Measurements from ENCODE around the gene MPZL2. TPM values are rescaled to one million over a fixed set of nuclear protein-coding genes. Genes with fewer than 3 reads are reported as not detected.
A peak's percentile ranks its signal among the peaks of the same experiment; 100 is the strongest.

MPZL2 gene
- total and polyA plus RNA-seq, 2 of the 8 experiments (the other 6 are each of a cell fraction or from before 2014, with no cell fraction given) = 2.4 to 3.2 TPM

GRCh38 chr11:118210323-118210722, 53.8 kb downstream of the MPZL2 start:
- WGBS, 2 experiments (ENCODE audit: extremely low coverage in 1 of 2, insufficient coverage in 1 of 2, insufficient read length in 1 of 2, insufficient replicate concordance in 2 of 2, low coverage in 1 of 2, low lambda C conversion rate in 2 of 2, missing lambda C conversion rate in 1 of 2) = 65% methylated on average over 7 of the region's 7 CpGs; no CpG with 5 or more reads in 1 of the 2 experiments
- Histone ChIP-seq H4K20me1 (replicated peaks in 1 of 2; ENCODE audit: control insufficient read depth in 1 of 2, insufficient read depth in 2 of 2, low read length in 2 of 2) (no peaks in the 10 kb centered on the region), H3K27ac (ENCODE audit: low read depth, low read length) (no peak overlapping the region), H2BK15ac (ENCODE audit: low read length) (0 out of 2 replicates have a peak overlapping the region, but pooled peaks have one; percentile 89), H3K79me2 (ENCODE audit: control insufficient read depth in 1 of 2, insufficient read depth in 2 of 2, low read length in 2 of 2) (no peaks in the 10 kb centered on the region), H3K36me3 (ENCODE audit: control insufficient read depth in 2 of 4, insufficient read depth in 4 of 4, low read length in 3 of 4) (no peaks in the 10 kb centered on the region), H2BK5ac (ENCODE audit: low read depth, low read length) (peak overlapping the region; percentile 89; the same call in 1 of the 2 replicates), H3K4me3 (ENCODE audit: extremely low read depth in 1 of 4, insufficient read depth in 2 of 4, low read depth in 3 of 4, low read length in 4 of 4) (no peak overlapping the region), H3K9ac (replicated peaks in 1 of 4; ENCODE audit: extremely low read depth in 1 of 4, low read depth in 3 of 4, low read length in 3 of 4) (no peak overlapping the region), H3K4me2 (ENCODE audit: insufficient read depth in 1 of 2, low read depth in 2 of 2, low read length in 2 of 2) (peak overlapping the region in 1 of 2 experiments; percentile 33; a peak in 3 of 4 replicates), H2BK20ac (ENCODE audit: low read length) (peak overlapping the region; percentile 63; the same call in 1 of the 2 replicates), H3K4me1 (replicated peaks in 1 of 4; ENCODE audit: control insufficient read depth in 3 of 4, insufficient read depth in 4 of 4, low read length in 3 of 4) (peaks cover 6 to 21% (median 20%) of the 10 kb centered on the region in 4 experiments; a peak in 6 of 7 replicates), H2BK12ac (ENCODE audit: low read depth, low read length) (peak overlapping the region; percentile 98), H2AK5ac (ENCODE audit: low read depth, low read length) (peak overlapping the region; percentile 76; the same call in 1 of the 2 replicates), H3K4ac (replicated peaks; ENCODE audit: insufficient read length, low read depth, low read length) (no peak overlapping the region), H2BK120ac (replicated peaks; ENCODE audit: low read depth, low read length) (peak overlapping the region; percentile 75), H3K79me1 (ENCODE audit: low read depth, low read length) (no peaks in the 10 kb centered on the region), H3K14ac (ENCODE audit: insufficient read length) (no peak overlapping the region), H2AFZ (ENCODE audit: low read length) (no peak overlapping the region), H4K8ac (ENCODE audit: extremely low read depth, insufficient read depth, low read length) (peak overlapping the region; percentile 11; the same call in 1 of the 2 replicates), H3K9me3 (ENCODE audit: insufficient read depth in 2 of 2, low read depth in 1 of 2, low read length in 1 of 2) (no peaks in the 10 kb centered on the region), H3K18ac (ENCODE audit: extremely low read depth, low read length) (peak overlapping the region; percentile 84), H4K5ac (ENCODE audit: insufficient read length, low read depth, low read length) (peak overlapping the region; percentile 31), H3K56ac (replicated peaks; ENCODE audit: insufficient read length, low read depth, low read length) (no peak overlapping the region), H4K91ac (replicated peaks; ENCODE audit: insufficient read length, low read length) (no peak overlapping the region), H3K27me3 (replicated peaks in 1 of 4; ENCODE audit: control insufficient read depth in 3 of 4, extremely low read depth in 1 of 4, insufficient read depth in 3 of 4, low read length in 3 of 4) (peaks cover 0 to 2% (median 0%) of the 10 kb centered on the region in 4 experiments; a peak in 1 of 7 replicates), H3K23ac (ENCODE audit: insufficient read length) (no peak overlapping the region), H3K23me2 (ENCODE audit: low read depth, low read length) (0 out of 2 replicates have a peak, but pooled peaks cover 2% of the 10 kb centered on the region)
- POLR2A ChIA-PET (ENCODE audit: partially characterized antibody) = interaction anchor here (0.6 kb wide), 1 partner anchor 660 kb away, joined by 3 read pairs; no protein-coding TSS in a partner anchor
- FAIRE-seq (no peak), DNase-seq (ENCODE audit: low read depth in 1 of 2, low spot score in 2 of 2) (no peak)
- CTCF ChIA-PET (ENCODE audit: partially characterized antibody) = interaction anchor here (0.6 to 5.9 kb wide), 3 partner anchors 11 to 734 kb away, joined by 3 to 38 read pairs (median 7); no protein-coding TSS in a partner anchor
- TF ChIP-seq MAX (IDR thresholded peaks at IDR 0.05) = peak; percentile 79
- TF ChIP-seq CEBPB (IDR thresholded peaks at IDR 0.05; ENCODE audit: low read depth, low read length) = no peak
- TF ChIP-seq E2F6 (IDR thresholded peaks at IDR 0.05) = peak; percentile 75

Data from H1 (cell line).